Activated gamma-delta T cell treated with anti-CD3 and anti-CD28 coated beads, Interleukin-2, amount 50 U/mL, for 16 hours (primary cell): ENCODE data around the gene ARHGDIA.
"Not testable (repeated sequence)": the region's sequence is repeated elsewhere in the genome, so short reads cannot be mapped to it uniquely, and the experiment has no call there.

Experiments used
- DNase-seq: peaks from one replicate; pipeline ENCODE4 v3.0.0-alpha.2; 2020; ENCODE audit warnings: low read depth

The ARHGDIA gene

DNA sequence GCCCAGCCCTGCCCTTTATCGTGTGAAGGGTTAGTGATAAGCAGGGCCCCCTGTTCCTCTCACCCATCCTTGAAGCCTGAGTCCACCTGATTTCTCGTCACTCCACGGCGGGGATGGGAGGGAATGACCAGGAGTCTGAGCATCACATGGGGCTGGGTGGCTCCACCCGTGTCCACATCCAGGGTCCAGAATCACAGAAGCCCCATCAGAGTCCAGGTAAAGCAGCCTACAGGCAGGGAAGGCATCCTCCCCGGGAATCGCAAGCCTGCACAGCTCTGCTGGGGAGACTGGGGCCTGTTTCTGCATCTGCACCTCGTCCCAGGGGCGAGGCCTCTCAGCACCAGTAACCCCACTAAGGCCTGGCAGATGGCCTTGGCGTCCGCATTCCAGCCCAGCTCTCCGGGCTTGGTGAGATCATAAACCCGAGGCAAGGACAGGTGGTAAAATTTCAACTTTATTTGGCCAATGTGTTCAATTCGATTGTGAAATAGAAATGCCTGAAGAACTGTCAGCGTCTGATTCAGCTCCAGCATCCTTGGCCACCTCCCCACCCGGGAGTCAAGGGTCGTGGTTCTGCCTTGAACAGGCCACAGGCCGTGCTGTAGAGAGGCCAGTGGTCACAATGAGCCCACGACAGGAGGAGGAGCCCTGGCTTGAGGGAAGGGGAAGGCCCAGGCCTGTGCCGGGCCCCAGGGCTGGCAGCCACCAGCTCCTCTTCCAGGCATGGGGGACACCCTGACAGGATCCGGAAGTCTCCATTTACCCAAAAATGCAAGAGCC, 28.2 kb downstream of the ARHGDIA start:
- no peak for DNase-seq

DNA sequence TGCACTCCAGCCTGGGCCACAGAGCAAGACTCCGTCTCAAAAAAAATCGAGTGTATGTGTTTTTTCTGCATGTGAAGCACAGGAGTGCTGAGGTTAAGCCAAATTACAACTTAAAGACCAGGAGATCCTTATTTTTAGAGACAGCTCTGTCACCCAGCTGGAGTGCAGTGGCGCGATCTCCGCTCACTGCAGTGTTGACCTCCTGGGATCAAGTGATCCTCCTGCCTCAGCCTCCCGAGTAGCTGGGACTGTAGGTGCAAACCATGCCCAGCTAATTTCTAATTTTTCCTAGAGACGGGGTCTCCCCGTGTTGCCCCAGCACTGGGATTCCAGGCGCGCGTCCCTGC, 28.8 kb downstream of the ARHGDIA start:
- DNase-seq: no peak

DNA sequence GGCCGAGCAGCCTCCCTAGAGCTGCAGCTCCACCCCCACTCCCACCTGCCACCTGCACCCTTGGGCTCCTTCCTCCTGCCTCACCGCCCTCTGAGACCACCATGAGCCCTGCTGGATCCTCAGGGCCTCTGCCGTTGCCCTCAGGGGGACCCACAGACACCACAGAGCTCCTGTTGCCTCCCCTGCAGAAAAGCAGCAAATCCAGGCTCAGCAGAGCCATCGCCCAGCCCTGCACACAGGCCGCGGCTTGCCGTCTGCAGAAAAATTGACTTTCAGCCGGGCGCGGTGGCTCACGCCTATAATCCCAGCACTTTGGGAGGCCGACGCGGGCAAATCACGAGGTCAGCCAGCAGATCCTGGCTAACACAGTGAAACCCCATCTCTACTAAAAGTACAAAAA, 29.3 kb downstream of the ARHGDIA start:
- no peak for DNase-seq

DNA sequence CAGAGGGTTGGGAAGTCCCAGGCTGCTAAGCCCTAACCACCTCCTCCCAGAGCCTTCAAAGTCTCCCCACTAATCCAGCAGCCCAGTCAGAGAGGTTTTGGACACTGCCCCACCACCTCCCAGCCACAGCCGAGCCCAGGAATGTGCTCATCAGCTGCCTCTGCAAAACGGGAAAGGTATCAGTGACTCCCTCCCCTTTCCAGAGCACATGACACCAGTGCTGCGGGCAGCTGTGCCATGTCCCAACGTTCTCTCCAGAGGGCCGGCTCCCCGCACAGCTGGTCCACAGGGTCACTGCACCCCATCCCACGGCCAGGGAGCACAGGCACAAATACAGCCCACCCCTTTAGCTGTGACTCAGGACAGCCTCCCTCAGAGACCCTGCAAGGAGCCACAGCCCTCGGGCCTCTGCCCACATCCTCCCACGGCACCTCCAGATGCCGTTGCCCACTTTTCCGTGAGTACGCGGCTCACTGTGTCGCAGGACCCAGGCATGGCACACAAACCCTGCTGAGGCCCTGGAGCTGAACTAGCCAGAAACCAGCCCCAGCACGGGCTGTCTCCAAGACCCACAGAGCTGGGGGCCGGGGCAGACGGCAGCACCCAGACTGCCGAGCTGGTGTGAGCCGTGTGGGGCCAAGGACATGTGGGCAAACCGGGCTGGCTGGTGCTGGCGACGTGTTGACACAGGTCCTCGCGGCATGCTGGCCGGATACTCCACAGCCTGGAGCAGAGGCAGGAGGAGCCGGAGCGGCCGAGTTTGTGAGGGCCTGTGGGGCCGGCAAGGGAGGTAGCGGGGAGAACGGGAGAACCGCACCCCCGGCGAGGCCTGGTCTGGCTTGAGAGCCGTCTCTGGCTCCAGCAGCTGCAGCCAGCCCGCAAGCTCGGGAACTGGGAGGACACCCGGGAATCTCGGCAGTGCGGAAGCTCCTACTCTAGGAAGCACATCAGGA, 30.0 kb downstream of the ARHGDIA start:
- DNase-seq: no peak

DNA sequence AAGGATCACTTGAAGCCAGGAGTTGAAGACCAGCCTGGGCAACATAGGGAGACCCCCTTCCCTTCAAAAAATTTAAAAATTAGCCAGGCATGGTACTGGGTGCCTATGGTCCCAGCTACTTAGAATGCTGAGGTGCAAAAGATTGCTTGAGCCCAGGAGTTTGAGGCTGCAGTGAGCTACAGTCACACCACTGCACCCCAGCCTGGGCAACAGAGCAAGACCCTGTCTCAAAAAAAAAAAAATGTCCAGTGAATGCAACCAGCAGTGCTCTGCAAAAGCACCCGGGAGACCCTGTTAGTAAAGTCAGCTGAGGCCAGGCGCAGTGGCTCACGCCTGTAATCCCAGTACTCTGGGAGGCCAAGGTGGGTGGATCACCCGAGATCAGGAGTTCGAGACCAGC, 31.1 kb downstream of the ARHGDIA start:
- not testable (repeated sequence) for DNase-seq

DNA sequence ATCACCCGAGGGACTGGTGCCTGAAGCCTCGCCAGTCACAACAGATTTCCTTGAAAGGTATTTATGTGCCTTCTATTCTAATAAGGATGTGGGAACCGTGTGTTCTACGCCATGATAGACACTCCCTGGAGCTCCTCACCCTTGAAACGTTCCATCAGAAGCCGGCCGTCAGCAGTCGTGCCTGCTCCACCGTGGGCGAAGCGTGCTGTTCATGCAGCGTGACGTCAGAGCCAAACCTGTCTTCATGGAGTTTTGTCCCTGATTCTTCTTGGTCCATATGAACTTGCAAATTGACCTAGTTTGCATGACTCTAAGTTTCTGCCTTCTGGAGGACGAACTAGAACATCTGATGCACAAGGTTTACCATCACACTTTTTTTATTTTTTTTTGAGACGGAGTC, 31.8 kb downstream of the ARHGDIA start:
- DNase-seq: no peak

DNA sequence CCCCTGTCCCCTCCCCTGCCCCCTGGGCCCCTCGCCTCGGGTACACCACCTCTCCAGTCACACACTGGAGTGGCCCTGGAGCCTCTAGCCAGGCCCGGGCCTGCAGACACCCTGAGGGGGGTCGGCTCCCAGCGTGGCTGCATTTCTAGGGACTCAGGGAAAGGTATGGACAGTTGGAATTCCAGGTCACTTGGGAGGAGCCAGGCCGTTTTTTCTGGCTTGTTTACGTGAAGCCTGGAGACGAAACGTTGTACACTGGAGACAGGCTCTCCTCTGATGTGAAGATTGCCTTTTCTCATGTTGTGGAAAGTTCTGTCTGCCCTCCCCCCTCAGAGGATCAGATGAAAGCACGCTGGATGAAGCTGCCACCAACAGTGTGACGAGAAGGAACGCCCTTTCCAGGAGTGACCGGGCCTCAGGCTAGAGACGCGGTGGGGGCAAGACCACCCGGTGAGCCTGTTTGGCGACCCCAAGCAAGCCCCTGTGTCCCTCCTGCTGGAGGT, 32.3 kb downstream of the ARHGDIA start:
- DNase-seq: no peak

DNA sequence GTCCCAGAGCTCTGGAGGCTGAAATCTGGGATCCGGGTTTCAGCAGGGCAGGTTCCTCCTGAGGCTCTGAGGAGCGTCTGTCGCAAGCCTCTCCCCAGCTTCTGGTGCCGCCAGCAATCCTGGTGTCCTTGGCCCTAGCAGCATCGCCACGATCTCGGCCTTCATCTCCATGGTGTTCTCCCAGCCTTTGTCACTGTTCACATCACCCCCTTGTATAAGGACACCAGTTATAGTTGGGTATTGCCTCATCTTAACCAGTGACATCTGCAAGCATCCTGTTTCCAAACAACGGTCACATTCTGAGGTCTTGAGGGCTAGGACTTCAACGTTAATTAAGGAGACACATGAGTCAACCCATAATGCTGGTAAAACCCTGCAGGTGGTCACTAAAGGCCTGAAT, 33.5 kb downstream of the ARHGDIA start:
- DNase-seq: no peak

DNA sequence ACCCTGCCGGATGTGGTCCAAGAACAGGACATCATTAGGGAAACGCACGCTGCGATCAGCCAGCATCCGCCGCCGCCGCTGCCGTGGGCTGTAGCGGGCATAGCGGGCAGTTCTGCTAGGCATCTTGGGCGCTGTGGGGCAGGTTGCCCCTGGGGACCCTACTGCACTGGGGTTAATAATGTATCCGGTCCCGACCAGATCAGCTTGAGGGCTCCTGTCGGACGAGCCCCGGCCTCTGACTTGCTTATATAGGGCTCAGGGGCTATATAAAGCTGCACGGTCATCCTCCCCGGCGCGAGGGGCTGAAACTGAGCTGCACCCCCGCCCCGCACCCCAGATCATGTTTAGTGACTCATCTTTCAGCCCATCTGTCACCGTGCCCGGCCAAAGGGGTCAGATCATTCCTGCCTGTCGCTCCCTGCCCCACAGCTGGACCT, 36.3 kb downstream of the ARHGDIA start, which contains the start of gene PPP1R27:
TSS of gene PPP1R27 (minus strand) at position 220 of the 437 bp plus-strand sequence. CDS start at position 123, 97 bp downstream.
- DNase-seq: no peak

DNA sequence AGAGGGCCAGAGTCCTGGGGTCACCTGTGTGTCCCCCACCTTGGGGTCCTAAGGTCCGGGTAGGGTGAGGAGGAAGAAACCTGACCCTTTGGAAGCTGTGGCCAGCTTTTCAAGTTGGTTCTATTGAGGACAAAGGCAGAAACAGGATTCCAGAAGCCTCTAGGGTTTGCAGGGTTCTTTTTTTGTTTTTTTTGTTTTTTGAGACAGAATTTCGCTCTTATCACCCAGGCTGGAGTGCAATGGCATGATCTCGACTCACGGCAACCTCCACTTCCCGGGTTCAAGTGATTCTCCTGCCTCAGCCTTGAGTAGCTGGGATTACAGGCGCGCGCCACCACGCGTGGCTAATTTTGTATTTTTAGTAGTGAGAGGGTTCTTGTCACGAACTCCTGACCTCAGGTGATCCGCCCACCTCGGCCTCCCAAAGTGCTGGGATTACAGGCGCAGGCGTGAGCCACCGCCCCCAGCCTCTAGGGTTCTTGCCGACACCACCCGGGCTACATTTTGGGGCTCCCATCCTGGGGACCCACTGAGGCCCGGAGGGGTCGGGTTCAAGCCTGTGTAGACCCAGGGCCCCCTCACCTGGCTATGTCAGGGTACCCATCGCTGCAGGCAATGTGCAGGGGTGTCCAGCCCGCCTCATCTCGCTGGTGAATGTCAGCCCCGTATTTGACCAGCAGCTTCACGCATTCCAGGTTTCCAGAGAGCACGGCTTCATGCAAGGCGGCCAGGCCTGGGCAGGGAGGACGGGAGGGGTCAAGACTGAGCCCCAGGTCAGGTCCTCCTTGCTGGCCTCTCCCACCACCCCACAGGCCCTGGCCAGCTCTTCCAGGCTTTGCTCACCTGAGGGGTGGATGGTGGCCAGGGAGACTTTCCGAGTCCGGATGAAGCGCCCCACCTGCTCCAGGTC, 37.0 kb downstream of the ARHGDIA start:
- no peak for DNase-seq

DNA sequence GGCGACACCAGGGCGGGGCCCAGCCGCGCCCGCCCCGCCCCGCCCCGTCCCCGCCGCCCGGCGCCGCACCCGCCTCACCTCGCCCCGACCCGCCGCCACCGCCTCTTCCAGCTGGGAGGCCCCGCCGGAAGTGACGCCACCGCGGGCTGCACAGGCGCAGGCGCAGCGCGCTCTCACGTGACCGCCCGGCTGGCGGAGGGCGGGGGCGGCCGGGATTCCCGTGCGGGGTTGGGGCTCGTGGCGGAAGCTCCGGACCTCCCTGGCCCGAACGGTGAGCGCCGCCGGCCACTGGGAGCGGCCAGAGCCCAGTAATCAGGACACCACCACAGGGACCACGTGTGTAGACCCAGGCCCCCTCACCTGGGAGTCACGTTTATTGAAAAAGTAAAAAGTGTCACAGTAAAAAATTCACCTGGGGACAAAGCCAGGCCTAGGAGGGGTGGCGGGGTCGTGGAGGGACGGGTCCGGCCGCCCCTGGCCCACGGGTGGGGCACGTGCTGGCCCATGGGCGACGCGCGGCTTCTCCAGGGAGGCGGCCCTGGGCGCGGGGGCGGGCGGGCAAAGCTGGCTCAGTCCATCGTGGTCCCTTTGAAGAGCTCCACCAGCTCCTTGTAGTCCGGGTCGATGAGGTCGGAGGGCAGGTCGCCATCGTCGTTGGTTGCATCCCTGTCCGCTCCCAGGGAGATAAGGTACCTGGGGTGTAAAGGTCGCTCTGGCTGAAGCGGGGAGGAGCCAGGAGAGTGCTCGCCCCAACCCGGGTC, 37.8 kb downstream of the ARHGDIA start, which contains the start of gene MCRIP1:
TSS of gene MCRIP1 (minus strand) at position 132 of the 761 bp plus-strand sequence. CDS start 8,785 bp downstream, outside the sequence.
- DNase-seq: peak; percentile 90

DNA sequence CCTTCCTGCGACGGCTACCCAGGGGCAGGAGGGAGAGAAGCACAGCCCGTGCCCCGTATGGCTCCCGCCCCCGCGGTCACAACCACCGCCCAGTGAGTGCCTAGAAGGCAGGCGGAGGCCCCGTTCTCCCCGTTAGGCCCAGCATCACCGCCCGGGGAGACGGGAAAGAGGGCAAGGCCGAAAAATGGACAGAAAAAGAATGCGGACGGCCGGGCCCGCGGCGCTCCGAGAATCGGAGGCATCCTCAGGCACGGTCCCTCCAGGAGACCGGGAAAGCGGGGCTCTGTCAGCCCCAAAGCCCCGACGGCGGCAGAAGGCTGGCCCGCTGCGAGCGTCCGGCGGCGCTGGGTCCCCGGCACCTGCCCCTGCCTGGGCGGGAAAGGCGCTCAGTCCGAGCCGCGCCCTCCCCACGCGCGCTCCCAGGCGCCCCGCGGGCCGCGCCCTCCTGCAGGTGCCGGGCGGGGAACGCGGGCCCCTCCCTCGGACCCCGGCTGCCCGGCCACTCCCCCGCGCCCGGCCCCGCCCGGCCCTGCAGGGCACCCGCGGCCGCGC, 38.5 kb downstream of the ARHGDIA start:
- peak; percentile 13 for DNase-seq

DNA sequence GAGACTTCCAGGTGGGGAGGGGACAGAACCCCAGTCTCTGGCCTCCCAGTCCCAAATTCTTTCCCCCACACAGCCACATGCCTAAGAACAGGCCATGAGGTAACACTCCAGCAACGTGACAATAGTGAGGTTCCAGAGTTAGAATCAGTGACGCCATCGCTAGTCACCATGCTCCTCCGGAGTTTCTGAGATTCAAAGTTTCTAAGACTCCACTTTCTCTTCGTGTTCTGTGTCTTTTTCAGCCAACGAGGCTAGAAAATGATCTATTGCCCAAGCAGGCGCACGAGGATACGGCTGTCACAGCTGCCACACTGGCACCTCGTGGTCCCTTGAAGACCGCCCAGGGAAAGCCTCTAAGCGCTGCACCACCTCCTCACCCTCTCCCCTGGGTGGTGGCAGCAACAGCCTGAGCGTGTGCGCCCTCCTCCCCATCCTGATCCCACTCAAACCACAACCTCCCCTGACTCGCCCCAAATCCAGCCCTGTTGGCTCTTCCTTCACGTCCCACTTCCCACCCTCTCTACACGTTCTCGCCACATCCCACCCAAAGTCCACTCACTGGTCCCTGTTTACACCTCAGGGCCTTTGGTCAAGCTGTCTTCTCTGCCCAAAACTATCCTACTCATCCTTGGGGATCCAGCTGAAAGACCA, 39.1 kb downstream of the ARHGDIA start:
- peak; percentile 28 for DNase-seq

DNA sequence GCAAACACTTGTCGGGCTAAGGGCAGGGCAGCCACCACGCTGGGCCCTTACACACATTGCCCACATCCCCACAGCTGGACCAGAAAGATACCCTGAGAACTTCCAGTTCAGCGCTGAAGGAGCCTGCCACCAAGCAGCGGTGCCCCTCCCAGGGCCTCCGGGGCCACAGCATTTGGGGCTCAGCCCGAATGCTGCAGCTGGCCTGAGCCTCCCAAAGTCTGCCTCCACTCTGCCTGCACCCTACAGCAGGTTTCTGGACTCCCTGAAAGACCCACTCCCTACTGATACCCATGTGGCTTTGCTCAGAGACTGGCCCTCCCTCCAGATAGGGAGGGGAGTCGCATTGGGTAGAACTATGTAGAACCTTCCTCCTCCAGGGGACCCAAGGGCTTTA, 39.6 kb downstream of the ARHGDIA start:
- no peak for DNase-seq

DNA sequence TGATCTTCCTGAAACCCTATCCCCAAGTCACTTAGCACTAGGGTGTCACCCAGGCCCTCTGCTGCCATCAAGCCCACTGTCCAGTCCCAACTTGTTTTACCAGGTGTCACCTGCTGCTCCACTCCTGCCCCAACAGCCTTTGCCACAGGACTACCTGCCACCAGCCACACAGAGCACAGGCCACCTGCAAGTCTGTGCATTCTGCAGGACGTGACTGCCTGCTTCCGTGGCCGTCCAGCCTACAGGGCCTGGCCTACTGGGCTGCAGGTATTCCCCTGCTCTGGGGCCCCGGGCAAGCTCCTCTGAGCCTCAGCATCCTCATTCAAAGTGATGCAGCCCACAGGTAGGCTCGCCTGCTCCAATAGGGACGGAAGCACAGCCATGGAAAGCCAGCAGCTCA, 41.3 kb downstream of the ARHGDIA start:
- DNase-seq: no peak

DNA sequence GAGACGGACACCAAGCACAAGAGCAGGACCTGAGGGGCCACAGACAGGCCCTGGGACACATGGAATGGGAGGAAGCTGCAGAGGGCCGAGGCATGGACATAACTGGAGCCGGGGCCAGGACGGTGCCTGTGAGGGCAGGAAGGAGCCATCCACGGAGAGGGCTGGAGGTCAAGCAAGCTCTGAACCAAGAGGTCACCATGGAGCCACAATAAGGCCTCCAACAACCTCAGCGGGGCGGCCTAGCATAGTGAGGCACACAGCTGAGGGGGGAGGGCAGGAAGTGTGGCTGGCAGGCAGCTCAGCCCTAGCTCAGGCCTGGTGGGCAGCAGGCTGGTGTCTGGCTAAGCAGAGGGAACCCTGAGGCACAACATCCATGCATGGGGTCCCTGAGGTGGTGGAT, 42.5 kb downstream of the ARHGDIA start:
- no peak for DNase-seq

DNA sequence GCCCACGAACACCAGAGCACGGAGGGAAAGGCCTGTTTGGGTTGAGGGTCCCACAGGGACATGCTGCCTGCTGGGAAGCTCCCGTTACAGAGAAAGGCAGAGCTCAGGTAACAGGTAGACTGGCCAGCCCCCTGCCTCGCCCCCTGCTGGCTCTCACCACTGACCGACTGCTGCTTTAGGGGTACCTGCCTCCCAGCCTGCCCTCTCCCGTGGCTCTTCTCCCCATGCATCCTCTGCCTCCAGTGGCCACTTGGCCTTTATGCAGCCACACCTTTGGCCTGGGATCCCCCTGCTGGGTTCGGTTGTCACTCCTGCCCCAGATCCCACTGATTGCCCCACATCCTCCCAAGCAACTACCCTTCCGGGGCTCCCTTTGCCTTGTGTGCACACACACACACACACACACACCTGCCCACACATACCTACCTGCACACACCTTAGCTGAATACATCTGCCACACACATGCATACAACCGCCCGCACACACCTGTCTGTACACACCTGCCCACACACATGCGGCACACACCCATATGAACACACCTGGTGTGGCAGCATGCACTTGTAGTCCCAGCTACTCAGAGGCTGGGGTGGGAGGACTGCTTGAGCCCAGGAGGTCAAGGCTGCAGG, 45.2 kb downstream of the ARHGDIA start:
- DNase-seq: no peak

DNA sequence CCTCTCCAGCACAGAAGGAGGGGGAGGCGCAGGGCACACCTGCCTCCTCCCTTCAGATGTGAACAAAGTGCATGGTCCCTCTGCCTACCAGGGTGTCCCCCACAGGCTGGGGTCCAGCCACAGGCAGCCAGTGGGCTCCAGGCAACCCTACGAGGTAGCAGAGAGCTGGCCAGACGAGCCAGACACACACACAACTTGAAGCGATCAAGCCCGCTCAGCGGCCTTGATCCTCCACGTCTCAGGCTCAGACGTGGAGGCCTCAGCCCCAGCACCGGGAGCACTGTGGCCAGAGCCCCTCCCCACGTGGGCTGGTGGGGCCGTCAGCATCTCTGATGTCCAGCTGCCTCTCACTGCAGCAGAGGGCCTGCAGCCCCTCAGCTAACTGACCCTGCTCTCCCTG, 46.5 kb downstream of the ARHGDIA start:
- DNase-seq: no peak

DNA sequence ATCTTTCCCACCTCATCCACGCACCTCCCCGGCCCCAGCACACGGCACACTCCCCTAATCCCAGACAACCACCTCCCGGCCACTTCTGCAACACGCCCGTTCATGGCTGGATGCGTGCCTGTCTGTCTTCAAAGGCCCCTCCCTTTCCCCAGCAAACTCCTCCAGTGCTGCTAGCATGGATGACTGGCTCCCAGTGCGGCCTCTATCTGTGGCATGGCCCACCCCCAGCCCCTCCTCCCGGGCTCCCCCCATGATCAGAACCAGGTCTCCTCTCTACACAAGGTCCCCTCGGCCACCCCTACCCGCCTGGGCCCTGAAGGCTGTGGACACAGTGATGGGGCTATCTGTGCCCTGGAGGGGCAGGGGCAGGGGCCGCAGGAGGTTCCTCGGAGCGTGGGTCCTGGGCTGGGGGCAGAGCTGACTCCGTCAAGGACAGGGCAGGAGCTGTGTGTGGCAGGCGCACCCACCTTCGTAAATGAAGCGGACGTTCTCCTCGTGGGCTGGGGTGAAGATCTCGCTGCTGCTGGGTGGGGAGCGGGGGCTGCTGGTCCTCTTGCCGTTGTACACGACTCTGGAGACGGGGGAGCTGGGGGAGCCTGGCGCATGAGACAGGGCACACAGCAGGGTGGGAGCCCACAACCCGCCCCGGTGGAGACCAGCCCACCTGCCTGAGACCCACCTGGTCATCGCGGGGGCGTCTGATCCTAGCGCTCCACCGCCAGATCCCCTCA, 47.2 kb downstream of the ARHGDIA start:
- no peak for DNase-seq
